NCI-H1930 (cell line): ENCODE data around the gene ACAD10.
"Not testable (repeated sequence)": the region's sequence is repeated elsewhere in the genome, so short reads cannot be mapped to it uniquely, and the experiment has no call there.

ENCODE experiments used
- DNase-seq, 2 experiments: peaks; one replicate each; lab custom pipeline; 2025; lab: John Stamatoyannopoulos, UW

ACAD10 gene

GRCh38 chr12:111687255-111687654, 1.4 kb downstream of the ACAD10 start:
- DNase-seq, result no peak

- no peak for DNase-seq
Observed at GRCh38 chr12:111687952-111688351, 2.1 kb downstream of the ACAD10 start.

- no peak for DNase-seq
Observed at GRCh38 chr12:111691262-111691661, 5.4 kb downstream of the ACAD10 start.

GRCh38 chr12:111692575-111693210, 6.8 kb downstream of the ACAD10 start:
- no peak for DNase-seq

- DNase-seq, result no peak
Observed at GRCh38 chr12:111693818-111694217, 8.0 kb downstream of the ACAD10 start.

GRCh38 chr12:111699962-111700361, 14.1 kb downstream of the ACAD10 start:
- no peak for DNase-seq

GRCh38 chr12:111705672-111706071, 19.8 kb downstream of the ACAD10 start:
- no peak for DNase-seq

- DNase-seq, result no peak
Observed at GRCh38 chr12:111706145-111706544, 20.3 kb downstream of the ACAD10 start.

GRCh38 chr12:111715279-111715678, 29.4 kb downstream of the ACAD10 start:
- peak; percentile 41 to 67 for DNase-seq

- not testable (repeated sequence) for DNase-seq
Observed at GRCh38 chr12:111719316-111719715, 33.5 kb downstream of the ACAD10 start.

GRCh38 chr12:111720457-111720856, 34.6 kb downstream of the ACAD10 start:
- no peak for DNase-seq

GRCh38 chr12:111723646-111724360, 38.0 kb downstream of the ACAD10 start:
- not testable (repeated sequence) for DNase-seq

GRCh38 chr12:111728795-111729194, 42.9 kb downstream of the ACAD10 start:
- no peak for DNase-seq

- DNase-seq, result no peak
Observed at GRCh38 chr12:111730420-111730819, 44.6 kb downstream of the ACAD10 start.

- DNase-seq, result no peak
Observed at GRCh38 chr12:111732786-111733185, 46.9 kb downstream of the ACAD10 start.

- no peak for DNase-seq
Observed at GRCh38 chr12:111733340-111733915, 47.6 kb downstream of the ACAD10 start.

- not testable (repeated sequence) for DNase-seq
Observed at GRCh38 chr12:111739524-111739923, 53.7 kb downstream of the ACAD10 start.

GRCh38 chr12:111741235-111741812, 55.5 kb downstream of the ACAD10 start:
- no peak for DNase-seq

- DNase-seq, result no peak
Observed at GRCh38 chr12:111745211-111745610, 59.4 kb downstream of the ACAD10 start.

- DNase-seq, result no peak
Observed at GRCh38 chr12:111747333-111747732, 61.5 kb downstream of the ACAD10 start.

- no peak for DNase-seq
Observed at GRCh38 chr12:111748151-111748672, 62.4 kb downstream of the ACAD10 start.

- no peak for DNase-seq
Observed at GRCh38 chr12:111748867-111749266, 63.0 kb downstream of the ACAD10 start.

- DNase-seq, result no peak
Observed at GRCh38 chr12:111749391-111749790, 63.5 kb downstream of the ACAD10 start.
